HEK293T (cell line): Measurements from ENCODE around the gene RAD51B.
"Not testable (repeated sequence)": the region's sequence is repeated elsewhere in the genome, so short reads cannot be mapped to it uniquely, and the experiment has no call there.

Source experiments
- CTCF ChIA-PET: fragments of 350-600 bp; formaldehyde crosslinking; extraction: SDS; loops from one replicate; lab custom pipeline; 2021; ENCODE audit warnings: antibody characterized with exemption, inconsistent platforms; lab: Yijun Ruan, JAX
- POLR2A ChIA-PET: fragments of 350-600 bp; formaldehyde crosslinking; extraction: SDS; loops from one replicate; lab custom pipeline; 2020; ENCODE audit warnings: antibody characterized with exemption, inconsistent platforms; lab: Yijun Ruan, JAX
- DNase-seq: peaks from one replicate; pipeline ENCODE4 v3.0.0; 2012; ENCODE audit warnings: mixed read lengths; ENCODE audit errors: extremely low spot score
- ARNT ChIP-seq: fragments of 450-650 bp; IDR thresholded peaks from 2 replicates; pipeline ENCODE4 v1.6.1; 2017; ENCODE audit warnings: mild to moderate bottlenecking
- BHLHE40 ChIP-seq: fragments of 450-650 bp; IDR thresholded peaks from 2 replicates; pipeline ENCODE4 v1.6.1; 2016; ENCODE audit warnings: mild to moderate bottlenecking, moderate library complexity, borderline replicate concordance
- CTBP1 ChIP-seq: fragments of 450-650 bp; IDR thresholded peaks from 2 replicates; pipeline ENCODE4 v1.6.1; 2016; ENCODE audit warnings: borderline replicate concordance
- ELF4 ChIP-seq: fragments of 450-650 bp; IDR thresholded peaks from 2 replicates; pipeline ENCODE4 v1.6.1; 2017; ENCODE audit warnings: antibody characterized with exemption
- FOXA1 ChIP-seq: fragments of 450-650 bp; IDR thresholded peaks from 2 replicates; pipeline ENCODE4 v1.6.1; 2016; ENCODE audit warnings: mild to moderate bottlenecking
- FOXK2 ChIP-seq: fragments of 450-650 bp; IDR thresholded peaks from 2 replicates; pipeline ENCODE4 v1.6.1; 2016; ENCODE audit warnings: mild to moderate bottlenecking
- FOXM1 ChIP-seq: fragments of 450-650 bp; IDR thresholded peaks from 2 replicates; pipeline ENCODE4 v1.6.1; 2017; ENCODE audit warnings: mild to moderate bottlenecking, borderline replicate concordance
- HDGF ChIP-seq: fragments of 450-650 bp; IDR thresholded peaks from 2 replicates; pipeline ENCODE4 v1.6.1; 2017; ENCODE audit warnings: antibody characterized with exemption, borderline replicate concordance
- L3MBTL2 ChIP-seq: fragments of 450-650 bp; conservative IDR thresholded peaks from 2 replicates; pipeline ENCODE4 v1.6.1; 2016; ENCODE audit warnings: mild to moderate bottlenecking
- LEF1 ChIP-seq: fragments of 450-650 bp; IDR thresholded peaks from 2 replicates; pipeline ENCODE4 v1.6.1; 2017; ENCODE audit warnings: mild to moderate bottlenecking, borderline replicate concordance
- NFRKB ChIP-seq: fragments of 450-650 bp; IDR thresholded peaks from 2 replicates; pipeline ENCODE4 v1.6.1; 2016; ENCODE audit warnings: mild to moderate bottlenecking, moderate library complexity
- PKNOX1 ChIP-seq: fragments of 450-650 bp; IDR thresholded peaks from 2 replicates; pipeline ENCODE4 v1.6.1; 2016
- SP1 ChIP-seq: fragments of 450-650 bp; IDR thresholded peaks from 2 replicates; pipeline ENCODE4 v1.6.1; 2017
- SUZ12 ChIP-seq: fragments of 450-650 bp; IDR thresholded peaks from 2 replicates; pipeline ENCODE4 v1.6.1; 2016; ENCODE audit warnings: mild to moderate bottlenecking
- TARDBP ChIP-seq: fragments of 450-650 bp; IDR thresholded peaks from 2 replicates; pipeline ENCODE4 v1.6.1; 2016
- ZNF384 ChIP-seq: fragments of 450-650 bp; IDR thresholded peaks from 2 replicates; pipeline ENCODE4 v1.6.1; 2016

The RAD51B gene

GRCh38 chr14:68015356-68016254, 196.0 kb downstream of the RAD51B start:
- ChIA-PET CTCF (no interaction called here), POLR2A (no interaction called here)
- TF ChIP-seq LEF1 (no peak), ZNF384 (no peak), CTBP1 (no peak), PKNOX1 (peak; percentile 3; the same call in 1 of the 2 replicates), FOXM1 (no peak)
- DNase-seq, result no peak

DNA sequence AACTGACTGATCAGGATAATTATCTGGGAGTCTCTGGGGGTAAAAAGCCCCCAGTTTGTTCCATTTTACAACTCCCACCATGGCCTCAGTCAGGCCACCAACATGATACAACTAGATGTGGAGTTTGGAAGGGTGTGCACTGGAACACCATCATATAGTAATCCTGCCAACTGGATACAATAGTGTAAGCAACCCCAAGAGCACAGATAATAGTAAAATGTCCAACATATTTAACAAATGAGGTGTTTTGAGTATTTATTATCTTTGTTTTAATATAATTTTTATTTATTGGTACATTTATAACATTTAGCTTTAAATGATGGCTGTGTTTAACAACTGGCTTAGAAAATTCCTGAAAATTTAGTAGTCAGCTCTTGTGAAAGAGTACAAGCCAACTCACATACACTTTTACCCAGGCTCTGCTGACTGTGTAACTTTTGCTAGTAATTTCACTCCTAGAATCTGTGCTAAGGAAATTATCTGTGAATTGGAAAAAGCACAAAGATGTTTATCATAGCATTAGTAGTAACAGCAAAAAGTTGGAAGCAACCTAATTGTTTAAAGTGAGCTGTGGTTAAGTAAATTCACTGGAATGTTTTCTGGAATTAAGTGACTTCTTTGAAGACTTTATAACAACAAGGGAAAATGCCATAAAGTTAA, 196.8 kb downstream of the RAD51B start:
- TF ChIP-seq FOXK2, result no peak
- no peak for DNase-seq
- CTCF ChIA-PET, result interaction anchor here (0.6 kb wide), 1 partner anchor 370 kb away, joined by 3 read pairs; no protein-coding TSS in a partner anchor
- POLR2A ChIA-PET, result no interaction called here

GRCh38 chr14:68018598-68018997, 199.0 kb downstream of the RAD51B start:
- DNase-seq, result no peak
- no peak for TF ChIP-seq FOXM1
- peak; percentile 79 for TF ChIP-seq PKNOX1
- no peak for TF ChIP-seq NFRKB
- no peak for TF ChIP-seq ELF4
- TF ChIP-seq FOXK2, result no peak
- POLR2A ChIA-PET, result no interaction called here
- CTCF ChIA-PET, result no interaction called here

GRCh38 chr14:68020493-68020892, 200.9 kb downstream of the RAD51B start:
- CTCF ChIA-PET, result no interaction called here
- POLR2A ChIA-PET, result interaction anchor here (1.2 kb wide), 2 partner anchors 9 to 10 kb away, joined by 3 read pairs; no protein-coding TSS in a partner anchor
- no peak for DNase-seq
- TF ChIP-seq SUZ12 (no peak), FOXM1 (no peak), L3MBTL2 (no peak), FOXK2 (no peak), TARDBP (no peak), LEF1 (no peak)

DNA sequence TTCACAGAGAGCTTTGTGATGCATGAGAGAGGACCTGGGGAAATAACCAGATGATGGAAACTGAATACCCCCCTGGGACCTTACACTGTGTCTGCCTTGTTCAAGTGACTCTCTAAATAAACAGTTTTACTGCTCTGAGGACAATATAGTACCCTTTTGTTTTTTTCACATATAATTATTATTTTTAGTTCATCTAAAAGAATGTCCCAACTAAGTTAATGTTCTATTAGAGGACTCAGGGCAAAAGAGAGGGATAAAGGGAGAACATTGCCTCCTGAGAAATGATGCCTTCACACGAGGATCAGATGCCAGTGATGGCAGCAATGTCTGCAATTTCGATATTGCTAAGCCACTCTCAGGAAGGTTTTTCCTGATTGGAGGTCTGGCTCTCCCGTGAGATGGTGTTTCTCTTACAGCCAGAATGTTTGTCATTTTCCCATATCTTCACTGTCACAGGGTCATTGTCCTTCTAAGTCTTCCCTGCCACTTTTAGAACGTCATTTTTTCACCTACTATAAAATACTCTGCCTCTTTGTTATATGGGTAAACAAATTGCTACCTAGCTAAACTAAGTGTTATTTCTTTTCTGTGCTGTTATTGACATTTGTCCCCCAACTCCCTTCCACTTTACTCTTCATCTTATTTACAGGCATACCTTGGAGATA, 201.6 kb downstream of the RAD51B start:
- ChIA-PET POLR2A (interaction anchor here (1.2 kb wide), 1 partner anchor 10 kb away, joined by 3 read pairs; no protein-coding TSS in a partner anchor), CTCF (no interaction called here)
- DNase-seq, result peak; percentile 15
- TF ChIP-seq LEF1 (no peak), SP1 (no peak), L3MBTL2 (peak; percentile 51), BHLHE40 (no peak), CTBP1 (no peak), PKNOX1 (no peak), HDGF (no peak)

GRCh38 chr14:68027276-68027675, 207.7 kb downstream of the RAD51B start:
- DNase-seq, result no peak
- ChIA-PET CTCF (no interaction called here), POLR2A (no interaction called here)
- TF ChIP-seq FOXM1 (no peak), NFRKB (no peak)

- DNase-seq, result no peak
- ChIA-PET POLR2A (no interaction called here), CTCF (no interaction called here)
- TF ChIP-seq HDGF (no peak), TARDBP (no peak), FOXM1 (no peak), LEF1 (no peak), L3MBTL2 (no peak), SUZ12 (no peak), SP1 (no peak), FOXA1 (no peak), NFRKB (no peak), ARNT (no peak), PKNOX1 (no peak), FOXK2 (no peak), ZNF384 (no peak), CTBP1 (no peak), ELF4 (no peak)
Observed at GRCh38 chr14:68028075-68028474, 208.5 kb downstream of the RAD51B start.

- POLR2A ChIA-PET, DNase-seq, CTCF ChIA-PET: not testable (repeated sequence)
Observed at GRCh38 chr14:68031011-68031410, 211.4 kb downstream of the RAD51B start.
